HG02798 (cell line): ENCODE measurements around the gene CALML3.

Experiments used
- ATAC-seq: cut with Tn5 transposase; IDR thresholded peaks from one replicate; pipeline ENCODE4 v1.9.1; 2021; ENCODE audit warnings: mild to moderate bottlenecking; ENCODE audit not compliant: unreplicated experiment, poor library complexity

CALML3 gene

GRCh38 chr10:5564537-5565204, 39.9 kb downstream of the CALML3 start:
- ATAC-seq: no peak

GRCh38 chr10:5565205-5565545, 40.4 kb downstream of the CALML3 start:
- ATAC-seq: no peak

DNA sequence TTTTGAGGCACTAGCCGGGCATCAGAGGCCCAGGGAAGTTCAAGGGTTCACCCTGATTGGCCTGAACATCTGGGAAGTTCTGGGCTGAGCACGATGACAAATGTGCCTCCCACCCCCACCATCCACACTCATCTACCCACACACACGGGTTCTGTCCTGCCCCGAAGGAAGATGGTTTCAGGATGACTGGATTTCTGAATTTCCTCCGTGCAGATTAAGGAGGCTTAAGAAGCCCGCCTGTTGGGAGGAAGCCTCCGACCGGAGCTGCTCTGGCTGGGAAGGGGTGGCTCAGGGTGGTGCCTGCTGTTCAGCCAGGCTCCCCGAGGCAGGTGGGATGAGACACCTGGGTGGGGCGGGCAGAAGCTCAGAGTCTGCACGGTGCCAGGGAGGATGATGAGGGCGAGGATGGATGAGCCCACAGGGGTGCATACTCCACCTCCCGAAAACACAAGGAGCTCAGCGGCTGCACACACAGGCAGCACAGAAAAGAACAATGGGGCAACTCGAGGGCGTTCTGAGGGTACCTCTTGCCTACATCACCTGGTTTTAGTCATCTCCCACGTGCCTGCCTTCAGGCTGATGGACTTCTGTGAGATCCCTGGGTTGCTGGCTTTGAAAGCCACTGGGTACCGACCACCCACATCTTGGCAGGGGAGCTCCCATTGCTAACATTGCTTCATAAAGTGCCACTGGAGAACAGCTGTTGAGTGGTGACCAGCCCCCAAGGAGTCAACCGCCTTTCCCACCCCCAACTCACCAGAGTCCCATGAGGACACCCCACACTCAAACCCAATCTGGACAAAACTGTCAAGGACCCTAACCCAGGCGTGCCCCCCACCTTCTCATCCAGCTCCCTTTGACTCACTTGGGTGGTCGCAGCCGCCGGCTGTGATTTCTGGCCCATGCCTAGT, 41.2 kb downstream of the CALML3 start:
- no peak for ATAC-seq

DNA sequence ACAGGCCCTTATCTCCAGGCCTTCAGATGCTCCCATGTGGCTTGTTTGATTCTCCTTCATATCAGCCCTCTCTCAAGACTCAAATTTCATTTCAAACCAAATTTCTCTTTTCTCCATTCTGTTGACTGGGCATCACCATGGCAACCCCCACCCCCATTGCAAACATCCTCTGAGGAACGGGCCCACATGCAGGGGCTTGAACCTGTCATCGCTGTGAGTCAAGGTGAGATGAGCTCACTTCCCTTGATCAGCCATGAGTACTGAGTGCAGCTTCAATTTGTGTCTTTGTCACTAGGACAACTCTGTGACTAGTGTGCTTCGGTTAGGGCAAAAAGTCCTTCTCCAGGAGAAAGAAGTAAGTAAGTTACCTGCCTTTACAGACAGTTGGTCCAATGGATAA, 41.9 kb downstream of the CALML3 start:
- ATAC-seq: no peak

GRCh38 chr10:5567477-5567876, 42.7 kb downstream of the CALML3 start:
- ATAC-seq: no peak

- ATAC-seq: no peak
Observed at GRCh38 chr10:5568984-5569383, 44.2 kb downstream of the CALML3 start.

- ATAC-seq: no peak
Observed at GRCh38 chr10:5569568-5569967, 44.8 kb downstream of the CALML3 start.

DNA sequence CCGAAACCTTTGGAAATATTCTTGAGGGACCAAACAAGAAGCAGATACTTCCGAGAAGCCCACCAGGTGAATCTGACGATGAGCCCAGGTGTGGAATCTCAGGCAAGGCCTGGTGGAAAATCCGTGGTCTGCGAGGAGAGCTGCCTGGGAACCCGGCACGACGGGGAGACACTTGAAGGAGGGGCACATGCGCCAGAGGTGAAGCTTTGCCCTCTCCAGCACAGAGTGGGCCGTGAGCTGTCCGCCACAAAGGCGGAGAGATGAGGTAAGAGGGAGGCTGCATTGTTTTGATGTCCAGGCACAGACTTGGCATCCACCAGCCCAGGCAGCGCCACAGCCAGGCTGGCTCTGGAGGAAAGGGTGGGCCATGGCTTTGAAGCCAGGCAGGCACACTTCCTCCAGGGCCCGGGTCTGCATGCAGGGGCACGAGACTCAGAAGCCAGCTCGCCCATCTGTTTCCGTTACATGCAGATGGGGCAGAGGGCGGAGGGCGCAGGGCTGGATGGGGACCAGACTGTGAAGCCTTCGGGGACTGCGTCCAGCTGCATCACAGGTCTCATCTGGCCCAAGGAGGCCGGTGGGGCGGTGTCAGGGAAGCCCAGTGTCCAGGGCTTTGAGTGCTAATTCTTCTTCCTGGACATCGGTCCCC, 45.4 kb downstream of the CALML3 start:
- no peak for ATAC-seq

GRCh38 chr10:5570979-5571810, 46.4 kb downstream of the CALML3 start:
- no peak for ATAC-seq

GRCh38 chr10:5571826-5572225, 47.1 kb downstream of the CALML3 start:
- no peak for ATAC-seq

DNA sequence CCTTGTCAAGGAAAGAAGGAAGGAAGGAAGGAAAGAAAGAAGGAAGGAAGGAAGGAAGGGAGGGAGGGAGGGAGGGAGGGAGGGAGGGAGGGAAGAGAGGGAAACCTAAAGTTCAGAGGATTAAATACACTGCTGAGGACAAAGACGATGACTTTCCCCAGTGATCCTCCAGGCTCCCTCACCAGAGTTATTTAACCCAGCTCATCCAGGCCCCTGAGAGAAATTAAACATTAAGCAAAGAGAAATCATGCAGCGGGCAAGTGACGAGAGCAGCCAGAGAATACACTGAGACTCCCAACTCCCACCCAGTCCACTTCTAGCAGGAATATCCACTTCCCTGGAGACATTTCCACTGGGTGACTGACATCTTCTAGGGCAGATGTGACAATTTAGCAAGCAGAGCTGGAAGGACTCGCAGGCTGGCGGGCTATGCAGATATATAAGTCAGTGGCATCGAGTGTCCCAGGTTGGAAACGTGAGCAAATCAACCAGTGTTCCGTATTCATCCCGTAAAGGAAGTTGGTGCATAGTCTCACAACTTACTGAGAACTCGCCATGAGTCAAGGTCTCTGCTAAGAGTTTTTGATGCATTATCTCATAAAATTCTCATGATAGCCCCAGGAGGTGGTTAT, 48.7 kb downstream of the CALML3 start:
- no peak for ATAC-seq

- no peak for ATAC-seq
Observed at GRCh38 chr10:5573968-5574641, 49.3 kb downstream of the CALML3 start.

- no peak for ATAC-seq
Observed at GRCh38 chr10:5574642-5575131, 49.9 kb downstream of the CALML3 start.

GRCh38 chr10:5575144-5575481, 50.4 kb downstream of the CALML3 start:
- ATAC-seq: no peak

GRCh38 chr10:5575482-5576153, 50.9 kb downstream of the CALML3 start:
- no peak for ATAC-seq

GRCh38 chr10:5576154-5576748, 51.5 kb downstream of the CALML3 start:
- ATAC-seq: no peak
